Measurements from ENCODE around the gene CDC42BPB.

DNA sequence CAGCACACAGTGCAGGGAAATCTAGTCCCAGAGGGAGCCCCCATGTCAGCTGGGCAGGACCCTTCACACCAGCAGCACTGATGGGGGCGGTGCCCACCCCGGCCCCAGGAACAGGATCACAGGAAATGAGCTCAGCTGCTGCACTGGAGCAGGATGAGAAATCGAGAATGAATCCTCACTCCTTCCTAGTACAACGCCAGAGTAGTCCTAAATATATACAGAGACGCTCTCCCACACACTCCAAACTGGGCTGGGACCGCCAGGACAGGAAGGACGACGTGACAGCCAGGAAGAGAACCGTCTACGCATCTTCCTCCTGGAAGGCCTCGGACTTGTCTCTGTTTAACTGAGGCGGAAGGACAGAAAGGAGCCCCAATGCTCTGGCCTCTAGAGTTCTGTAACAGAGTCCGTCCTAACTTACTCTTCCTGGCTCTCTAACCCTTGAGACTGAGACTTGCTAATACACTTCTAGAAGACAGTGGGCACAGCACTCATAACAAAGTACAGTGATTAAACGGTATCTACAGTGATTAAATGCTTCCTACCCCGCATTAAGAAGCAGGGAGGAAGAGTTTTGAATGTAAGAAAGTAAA, 33.4 kb downstream of the CDC42BPB start:
- TF ChIP-seq, protein P1, sequence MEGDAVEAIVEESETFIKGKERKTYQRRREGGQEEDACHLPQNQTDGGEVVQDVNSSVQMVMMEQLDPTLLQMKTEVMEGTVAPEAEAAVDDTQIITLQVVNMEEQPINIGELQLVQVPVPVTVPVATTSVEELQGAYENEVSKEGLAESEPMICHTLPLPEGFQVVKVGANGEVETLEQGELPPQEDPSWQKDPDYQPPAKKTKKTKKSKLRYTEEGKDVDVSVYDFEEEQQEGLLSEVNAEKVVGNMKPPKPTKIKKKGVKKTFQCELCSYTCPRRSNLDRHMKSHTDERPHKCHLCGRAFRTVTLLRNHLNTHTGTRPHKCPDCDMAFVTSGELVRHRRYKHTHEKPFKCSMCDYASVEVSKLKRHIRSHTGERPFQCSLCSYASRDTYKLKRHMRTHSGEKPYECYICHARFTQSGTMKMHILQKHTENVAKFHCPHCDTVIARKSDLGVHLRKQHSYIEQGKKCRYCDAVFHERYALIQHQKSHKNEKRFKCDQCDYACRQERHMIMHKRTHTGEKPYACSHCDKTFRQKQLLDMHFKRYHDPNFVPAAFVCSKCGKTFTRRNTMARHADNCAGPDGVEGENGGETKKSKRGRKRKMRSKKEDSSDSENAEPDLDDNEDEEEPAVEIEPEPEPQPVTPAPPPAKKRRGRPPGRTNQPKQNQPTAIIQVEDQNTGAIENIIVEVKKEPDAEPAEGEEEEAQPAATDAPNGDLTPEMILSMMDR (IDR thresholded peaks at IDR 0.05; ENCODE audit: insufficient read depth, low read length, poor library complexity, severe bottlenecking) = no peak
- no peak for TF ChIP-seq EZH2phosphoT487 (conservative IDR thresholded peaks at IDR 0.05; ENCODE audit: low read length)

Data from SU-DHL-6 (cell line).